ENCODE results near the gene PHLDB2. TPM values are rescaled to one million over a fixed set of nuclear protein-coding genes. Genes with fewer than 3 reads are reported as not detected.

PHLDB2 gene
- total RNA-seq, 1 donor from 2014 or later = 3.4 TPM

GRCh38 chr3:111881480-111881879 lies 22.4 kb downstream of the PHLDB2 start:
- intact Hi-C loops (cut with micrococcal nuclease) = no loop called here

- intact Hi-C loops (cut with micrococcal nuclease) = no loop called here
Observed at GRCh38 chr3:111882194-111882593, 23.1 kb downstream of the PHLDB2 start.

GRCh38 chr3:111882799-111883198 lies 23.7 kb downstream of the PHLDB2 start:
- intact Hi-C loops (cut with micrococcal nuclease) = no loop called here

GRCh38 chr3:111884411-111885018 lies 25.4 kb downstream of the PHLDB2 start:
- intact Hi-C loops (cut with micrococcal nuclease) = no loop called here

- intact Hi-C loops (cut with micrococcal nuclease) = no loop called here
Observed at GRCh38 chr3:111885578-111885977, 26.5 kb downstream of the PHLDB2 start.

- intact Hi-C loops (cut with micrococcal nuclease) = no loop called here
Observed at GRCh38 chr3:111890051-111890580, 31.1 kb downstream of the PHLDB2 start.

GRCh38 chr3:111892070-111892469 lies 33.0 kb downstream of the PHLDB2 start:
- intact Hi-C loops (cut with micrococcal nuclease) = no loop called here

GRCh38 chr3:111895071-111895470 lies 36.0 kb downstream of the PHLDB2 start:
- intact Hi-C loops (cut with micrococcal nuclease) = loop anchor here (1.0 kb wide), 2 partner anchors 72 to 118 kb away; no protein-coding TSS in a partner anchor

GRCh38 chr3:111899966-111900365 lies 40.9 kb downstream of the PHLDB2 start:
- intact Hi-C loops (cut with micrococcal nuclease) = no loop called here

GRCh38 chr3:111901637-111902036 lies 42.6 kb downstream of the PHLDB2 start:
- intact Hi-C loops (cut with micrococcal nuclease) = no loop called here

- intact Hi-C loops (cut with micrococcal nuclease) = no loop called here
Observed at GRCh38 chr3:111902534-111902933, 43.5 kb downstream of the PHLDB2 start.

GRCh38 chr3:111903067-111903511 lies 44.0 kb downstream of the PHLDB2 start:
- intact Hi-C loops (cut with micrococcal nuclease) = no loop called here

- intact Hi-C loops (cut with micrococcal nuclease) = no loop called here
Observed at GRCh38 chr3:111904376-111905241, 45.5 kb downstream of the PHLDB2 start.

- intact Hi-C loops (cut with micrococcal nuclease) = no loop called here
Observed at GRCh38 chr3:111906656-111907055, 47.6 kb downstream of the PHLDB2 start.

GRCh38 chr3:111907151-111907550 lies 48.1 kb downstream of the PHLDB2 start:
- intact Hi-C loops (cut with micrococcal nuclease) = no loop called here

GRCh38 chr3:111910806-111911205 lies 51.7 kb downstream of the PHLDB2 start:
- intact Hi-C loops (cut with micrococcal nuclease) = no loop called here

GRCh38 chr3:111911446-111911845 lies 52.4 kb downstream of the PHLDB2 start:
- intact Hi-C loops (cut with micrococcal nuclease) = no loop called here

- intact Hi-C loops (cut with micrococcal nuclease) = no loop called here
Observed at GRCh38 chr3:111913163-111913763, 54.2 kb downstream of the PHLDB2 start.

- intact Hi-C loops (cut with micrococcal nuclease) = no loop called here
Observed at GRCh38 chr3:111915905-111916304, 56.8 kb downstream of the PHLDB2 start.

GRCh38 chr3:111917300-111917699 lies 58.2 kb downstream of the PHLDB2 start:
- intact Hi-C loops (cut with micrococcal nuclease) = no loop called here

GRCh38 chr3:111919370-111920065 lies 60.5 kb downstream of the PHLDB2 start:
- intact Hi-C loops (cut with micrococcal nuclease) = no loop called here

All from T-helper 1 cell treated with Interleukin-12 subunit alpha and Interleukin-12 subunit beta and Interleukin-4 antibody, amounts not matched to agents 30 ng/mL and 1 ng/mL, for 36 hours (primary cell).